SK-N-SH (cell line): ENCODE data around the gene ATF6.

Source experiments
- CHD2 ChIP-seq: fragments of 150-350 bp; IDR thresholded peaks from 2 replicates; pipeline ENCODE4 v1.6.1; 2018; ENCODE audit warnings: low read length; ENCODE audit not compliant: partially characterized antibody
- CTCF ChIP-seq: fragments of 200-600 bp; sonication (generic); IDR thresholded peaks from 2 replicates; pipeline ENCODE4 v1.6.1; 2017; ENCODE audit warnings: antibody characterized with exemption, mild to moderate bottlenecking, moderate library complexity
- ELF1 ChIP-seq: IDR thresholded peaks from 2 replicates; pipeline ENCODE4 v1.4.0; 2012
- JUND ChIP-seq: IDR thresholded peaks from 2 replicates; pipeline ENCODE4 v1.4.0; 2012
- MAX ChIP-seq: IDR thresholded peaks from 2 replicates; pipeline ENCODE4 v1.4.0; 2012; ENCODE audit warnings: low read depth
- MXI1 ChIP-seq: IDR thresholded peaks from 2 replicates; pipeline ENCODE4 v1.6.1; 2012; ENCODE audit warnings: mild to moderate bottlenecking, low read depth, low read length, improper control_type of control experiment
- NRF1 ChIP-seq: IDR thresholded peaks from 2 replicates; pipeline ENCODE4 v1.6.1; 2012; ENCODE audit warnings: low read depth, mild to moderate bottlenecking, low read length
- POLR2AphosphoS5 ChIP-seq: IDR thresholded peaks from 2 replicates; pipeline ENCODE4 v1.6.1; 2012; ENCODE audit warnings: low read depth, low read length
- RAD21 ChIP-seq: IDR thresholded peaks from 2 replicates; pipeline ENCODE4 v1.6.1; 2012; ENCODE audit warnings: mild to moderate bottlenecking, low read length
- RFX5 ChIP-seq: IDR thresholded peaks from 2 replicates; pipeline ENCODE4 v1.6.1; 2012; ENCODE audit warnings: mild to moderate bottlenecking, improper control_type of control experiment, low read length
- RXRA ChIP-seq: IDR thresholded peaks from 2 replicates; pipeline ENCODE4 v1.4.0; 2012; ENCODE audit warnings: low read depth, mild to moderate bottlenecking, borderline replicate concordance
- TEAD4 ChIP-seq: IDR thresholded peaks from 2 replicates; pipeline ENCODE4 v1.4.0; 2012; ENCODE audit warnings: mild to moderate bottlenecking, borderline replicate concordance; ENCODE audit not compliant: insufficient read depth
- ZBTB33 ChIP-seq: IDR thresholded peaks from 2 replicates; pipeline ENCODE4 v1.4.0; 2012; ENCODE audit warnings: low read depth, borderline replicate concordance

- TF ChIP-seq MXI1 = no peak
- no peak for TF ChIP-seq TEAD4
- TF ChIP-seq CTCF = no peak
- TF ChIP-seq RFX5 = no peak
- no peak for TF ChIP-seq JUND
- TF ChIP-seq POLR2AphosphoS5 = no peak
- no peak for TF ChIP-seq RXRA
- TF ChIP-seq MAX = no peak
- TF ChIP-seq CHD2 = no peak
- no peak for TF ChIP-seq RAD21
- TF ChIP-seq ZBTB33 = no peak
- TF ChIP-seq ELF1 = no peak
- TF ChIP-seq NRF1 = no peak
These were observed 5.9 kb downstream of the ATF6 start for GRCh38 chr1:161771973-161772372.
